ENCODE results near the gene RHBDF1. TPM values are rescaled to one million over a fixed set of nuclear protein-coding genes. Genes with fewer than 3 reads are reported as not detected.

Gene RHBDF1
- total RNA-seq, 1 donor from 2014 or later = 55.5 TPM

- H3K9ac ChIP-seq (ENCODE audit: low read length) = peak overlapping the region; percentile 35
Measured at GRCh38 chr16:67884-68789, 4.3 kb downstream of the RHBDF1 start.

GRCh38 chr16:67183-67791 lies 5.1 kb downstream of the RHBDF1 start:
- peaks cover 20% of the 10 kb centered on the region for H3K4me1 Mint-ChIP-seq (ENCODE audit: low read depth, unreplicated experiment)
- H3K9me3 Mint-ChIP-seq (ENCODE audit: unreplicated experiment) = no peaks in the 10 kb centered on the region
- Histone ChIP-seq H2AFZ (ENCODE audit: low read depth, low read length) (no peak overlapping the region), H3K79me2 (ENCODE audit: insufficient read depth, low read length) (peaks cover 62% of the 10 kb centered on the region), H3K9ac (ENCODE audit: low read length) (no peak overlapping the region), H3K27ac (ENCODE audit: low read depth, low read length) (no peak overlapping the region), H4K20me1 (ENCODE audit: insufficient read depth, low read length) (peaks cover 85% of the 10 kb centered on the region), H3K9me3 (ENCODE audit: insufficient read depth, low read depth, low read length) (no peaks in the 10 kb centered on the region), H3K36me3 (ENCODE audit: insufficient read depth, low read length) (peaks cover 3% of the 10 kb centered on the region), H3K27me3 (ENCODE audit: insufficient read depth, low read length) (no peaks in the 10 kb centered on the region), H3K4me3 (ENCODE audit: insufficient read depth, low read depth, low read length) (no peak overlapping the region), H3K4me1 (ENCODE audit: insufficient read depth, low read length) (peaks cover 20% of the 10 kb centered on the region), H3K4me2 (ENCODE audit: low read length) (no peak overlapping the region)
- H3K36me3 Mint-ChIP-seq (ENCODE audit: low read depth, unreplicated experiment) = peaks cover 10% of the 10 kb centered on the region
- FAIRE-seq (no peak), DNase-seq (ENCODE audit: low read depth) (no peak)
- no peak overlapping the region for H3K4me3 Mint-ChIP-seq (ENCODE audit: unreplicated experiment)
- H3K27me3 Mint-ChIP-seq (ENCODE audit: low read depth, unreplicated experiment) = no peaks in the 10 kb centered on the region
- no peak overlapping the region for H3K27ac Mint-ChIP-seq (ENCODE audit: unreplicated experiment)
- no peak for TF ChIP-seq EZH2 (IDR thresholded peaks at IDR 0.05; ENCODE audit: insufficient read depth, low read length)
- no peak for TF ChIP-seq CTCF (IDR thresholded peaks at IDR 0.05; ENCODE audit: insufficient read depth, low read depth, low read length)

More at GRCh38 chr16:67884-68789, 4.3 kb downstream of the RHBDF1 start:
- no peak overlapping the region for H2AFZ ChIP-seq (ENCODE audit: low read depth, low read length)
- DNase-seq (ENCODE audit: low read depth) = no peak
- peaks cover 82% of the 10 kb centered on the region for H4K20me1 ChIP-seq (ENCODE audit: insufficient read depth, low read length)
- no peak overlapping the region for H3K4me3 ChIP-seq (ENCODE audit: insufficient read depth, low read depth, low read length)
- H3K36me3 ChIP-seq (ENCODE audit: insufficient read depth, low read length) = peaks cover 2% of the 10 kb centered on the region
- no peaks in the 10 kb centered on the region for H3K27me3 Mint-ChIP-seq (ENCODE audit: low read depth, unreplicated experiment)
- peak overlapping the region; percentile 4 for H3K4me2 ChIP-seq (ENCODE audit: low read length)
- FAIRE-seq = no peak
- TF ChIP-seq EZH2 (IDR thresholded peaks at IDR 0.05; ENCODE audit: insufficient read depth, low read length) (no peak), CTCF (IDR thresholded peaks at IDR 0.05; ENCODE audit: insufficient read depth, low read depth, low read length) (no peak)
- no peaks in the 10 kb centered on the region for H3K27me3 ChIP-seq (ENCODE audit: insufficient read depth, low read length)
- peaks cover 22% of the 10 kb centered on the region for H3K4me1 Mint-ChIP-seq (ENCODE audit: low read depth, unreplicated experiment)
- peaks cover 7% of the 10 kb centered on the region for H3K36me3 Mint-ChIP-seq (ENCODE audit: low read depth, unreplicated experiment)
- H3K4me1 ChIP-seq (ENCODE audit: insufficient read depth, low read length) = peaks cover 26% of the 10 kb centered on the region
- H3K27ac ChIP-seq (ENCODE audit: low read depth, low read length) = no peak overlapping the region
- peak overlapping the region; percentile 34 for H3K4me3 Mint-ChIP-seq (ENCODE audit: unreplicated experiment)
- no peak overlapping the region for H3K27ac Mint-ChIP-seq (ENCODE audit: unreplicated experiment)
- H3K9me3 ChIP-seq (ENCODE audit: insufficient read depth, low read depth, low read length) = no peaks in the 10 kb centered on the region
- no peaks in the 10 kb centered on the region for H3K9me3 Mint-ChIP-seq (ENCODE audit: unreplicated experiment)
- H3K79me2 ChIP-seq (ENCODE audit: insufficient read depth, low read length) = peaks cover 62% of the 10 kb centered on the region
